Liver (tissue), 9 donors: ENCODE measurements around the gene EPHB2. TPM values are rescaled to one million over a fixed set of nuclear protein-coding genes. Genes with fewer than 3 reads are reported as not detected.

Experiments used
- DNase-seq: peaks from one replicate; pipeline ENCODE4 v3.0.0-alpha.2; 2017; ENCODE audit warnings: low spot score
- H3K27ac ChIP-seq, 2 donors: one replicate each; pipeline ENCODE4 v1.7.0; 2013; ENCODE audit warnings: inconsistent platforms in 2 of 2, low read length in 2 of 2, control low read depth in 1 of 2, low read depth in 1 of 2, mild to moderate bottlenecking in 1 of 2
- H3K27me3 ChIP-seq, 4 donors: one replicate each; pipeline versions ENCODE4 v1.6.1 to v1.7.0; 2013; ENCODE audit warnings: low read length in 3 of 4, inconsistent platforms in 1 of 4, mild to moderate bottlenecking in 1 of 4, moderate library complexity in 1 of 4; ENCODE audit not compliant: control insufficient read depth in 4 of 4, insufficient read depth in 4 of 4
- H3K36me3 ChIP-seq, 4 donors: one replicate each; pipeline versions ENCODE4 v1.6.1 to v1.7.0; 2013; ENCODE audit warnings: low read length in 3 of 4, mild to moderate bottlenecking in 3 of 4, low read depth in 1 of 4, moderate library complexity in 1 of 4; ENCODE audit not compliant: control insufficient read depth in 4 of 4, insufficient read depth in 3 of 4
- H3K4me1 ChIP-seq, 4 donors: one replicate each; pipeline versions ENCODE4 v1.6.1 to v1.7.0; 2013; ENCODE audit warnings: low read length in 3 of 4, mild to moderate bottlenecking in 3 of 4, moderate library complexity in 1 of 4; ENCODE audit not compliant: control insufficient read depth in 4 of 4, insufficient read depth in 4 of 4
- H3K4me3 ChIP-seq, 3 donors: one replicate each; pipeline versions ENCODE4 v1.6.1 to v1.7.0; 2013; ENCODE audit warnings: low read length in 3 of 3, control low read depth in 1 of 3, low read depth in 1 of 3, mild to moderate bottlenecking in 1 of 3
- H3K9ac ChIP-seq, 2 donors: one replicate each; pipeline ENCODE4 v1.7.0; 2013; ENCODE audit warnings: low read length in 2 of 2, mild to moderate bottlenecking in 2 of 2, moderate library complexity in 2 of 2, control low read depth in 1 of 2, low read depth in 1 of 2
- H3K9me3 ChIP-seq, 4 donors: one replicate each; pipeline versions ENCODE4 v1.6.1 to v1.7.0; 2013; ENCODE audit warnings: low read length in 3 of 4; ENCODE audit not compliant: control insufficient read depth in 4 of 4
- FOXA1 ChIP-seq: IDR thresholded peaks from 2 replicates; pipeline ENCODE4 v1.6.1; 2016; ENCODE audit warnings: antibody characterized with exemption
- FOXA2 ChIP-seq: IDR thresholded peaks from 2 replicates; pipeline ENCODE4 v1.6.1; 2016; ENCODE audit warnings: antibody characterized with exemption
- GABPA ChIP-seq, 2 donors: IDR thresholded peaks in 1 of 2; conservative IDR thresholded peaks in 1 of 2; 2 replicates each; pipeline ENCODE4 v1.6.1; 2016; ENCODE audit warnings: antibody characterized with exemption in 2 of 2, mild to moderate bottlenecking in 1 of 2, moderate library complexity in 1 of 2
- HNF4A ChIP-seq, 2 donors: conservative IDR thresholded peaks; 2 replicates each; pipeline ENCODE4 v1.6.1; 2016; ENCODE audit warnings: antibody characterized with exemption in 2 of 2, mild to moderate bottlenecking in 2 of 2
- JUND ChIP-seq, 2 donors: IDR thresholded peaks; 2 replicates each; pipeline ENCODE4 v1.6.1; 2016; ENCODE audit warnings: antibody characterized with exemption in 2 of 2
- NR2F2 ChIP-seq: IDR thresholded peaks from 2 replicates; pipeline ENCODE4 v1.6.1; 2016; ENCODE audit warnings: antibody characterized with exemption
- REST ChIP-seq: IDR thresholded peaks from 2 replicates; pipeline ENCODE4 v1.6.1; 2016; ENCODE audit warnings: antibody characterized with exemption, mild to moderate bottlenecking
- SP1 ChIP-seq: IDR thresholded peaks from 2 replicates; pipeline ENCODE4 v1.6.1; 2018; ENCODE audit warnings: antibody characterized with exemption, mild to moderate bottlenecking
- TAF1 ChIP-seq: conservative IDR thresholded peaks from 2 replicates; pipeline ENCODE4 v1.6.1; 2016; ENCODE audit warnings: antibody characterized with exemption, mild to moderate bottlenecking
- WGBS: extraction: QIAGEN DNeasy Blood & Tissue Kit; methylation state at CpG from one replicate; pipeline ENCODE4 v1.1.7; 2013; 5-methylcytosine and 5-hydroxymethylcytosine counted together
- polyA plus RNA-seq, 2 donors: library from polyadenylated mRNA; stranded (reverse) in 1 of 2; unstranded in 1 of 2; fragments of 200-250 nt in 1 of 2; fragments of >200 nt in 1 of 2; fragmentation: Nextera tagmentation in 1 of 2; extraction: Ambion mirVana in 1 of 2; gene quantifications; one replicate each; pipeline versions ENCODE4 v1.2.1 to v1.2.3, GENCODE V29; 2013 to 2015
- total RNA-seq, 2 donors: library from RNA; depleted of rRNA; stranded (reverse); fragments of >200 nt; gene quantifications; one replicate each; pipeline ENCODE4 v1.2.3, GENCODE V29; 2014
- donor health status: healthy.
- donor health status: healthy.
- donor health status: healthy.
- donor health status: healthy.
- donor health status: healthy.

The EPHB2 gene
- total and polyA plus RNA-seq, 4 donors = 0.07 to 1.0 (median 0.38) TPM

DNA sequence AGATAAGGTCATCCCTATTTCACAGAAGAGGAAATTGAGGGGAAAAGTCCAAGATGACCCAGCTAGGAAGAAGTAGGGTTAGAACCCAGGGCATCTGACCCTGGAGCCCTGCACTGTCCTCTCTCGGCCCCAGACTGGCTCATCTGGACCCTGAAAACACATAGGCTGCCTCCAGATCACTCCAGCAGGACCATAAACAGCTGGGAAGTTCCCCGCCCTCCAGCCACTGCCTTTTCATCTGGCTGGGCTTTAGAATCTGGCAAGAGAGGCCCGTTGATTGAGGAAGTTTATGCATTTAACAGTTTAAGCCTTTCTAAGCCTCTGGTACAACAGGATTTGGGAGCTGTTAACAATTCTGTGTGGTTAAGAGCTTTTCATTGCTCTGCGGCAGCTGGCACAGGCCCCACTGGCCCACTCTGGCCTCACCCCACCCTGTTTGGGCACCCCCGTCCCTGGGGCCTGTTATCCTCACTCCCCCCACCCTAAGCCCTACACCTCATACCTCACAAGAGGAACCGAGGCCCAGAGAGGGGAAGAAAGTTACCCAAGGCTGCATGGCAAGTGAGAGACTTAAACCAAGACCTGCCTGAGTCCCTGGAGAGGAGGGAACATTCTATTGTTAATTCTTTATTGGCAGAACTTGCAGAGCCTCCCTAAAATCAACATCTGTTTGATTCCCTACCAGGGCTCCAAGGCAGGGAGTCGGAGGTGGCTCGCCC is 84.2 kb downstream of the EPHB2 start:
- no peak overlapping the region for H3K4me3 ChIP-seq
- no peak overlapping the region for H3K27ac ChIP-seq
- no peaks in the 10 kb centered on the region for H3K9me3 ChIP-seq
- TF ChIP-seq NR2F2 (peak; percentile 36), HNF4A (conservative IDR thresholded peaks at IDR 0.05) (no peak)
- H3K36me3 ChIP-seq = no peaks in the 10 kb centered on the region
- no peaks in the 10 kb centered on the region for H3K27me3 ChIP-seq
- DNase-seq = no peak
- 67% methylated on average over 8 of the region's 8 CpGs for WGBS
- no peak overlapping the region for H3K9ac ChIP-seq
- H3K4me1 ChIP-seq = peaks cover 0 to 4% (median 0%) of the 10 kb centered on the region in 4 donors

DNA sequence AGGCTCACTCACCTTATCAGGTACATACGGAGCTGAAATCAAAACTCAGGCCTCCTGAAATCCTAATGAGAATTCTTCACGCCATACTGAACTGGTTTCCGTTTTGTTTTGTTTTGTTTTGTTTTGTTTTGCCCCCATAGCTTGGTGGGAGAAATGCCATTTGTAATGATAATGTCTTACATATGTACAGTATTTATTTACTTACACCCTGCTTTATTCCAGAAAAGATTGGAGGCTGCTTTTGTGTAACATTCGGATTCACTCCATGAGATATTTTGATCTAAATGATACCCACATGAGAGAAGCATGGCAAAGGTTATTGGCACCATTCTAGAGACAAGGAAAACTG is 84.7 kb downstream of the EPHB2 start:
- H3K27me3 ChIP-seq = no peaks in the 10 kb centered on the region
- H3K4me3 ChIP-seq = no peak overlapping the region
- no peak overlapping the region for H3K9ac ChIP-seq
- H3K36me3 ChIP-seq = no peaks in the 10 kb centered on the region
- DNase-seq = no peak
- H3K9me3 ChIP-seq = no peaks in the 10 kb centered on the region
- 83% methylated on average over 4 of the region's 4 CpGs for WGBS
- TF ChIP-seq TAF1 (no peak), SP1 (no peak), JUND (IDR thresholded peaks at IDR 0.05) (no peak)
- H3K4me1 ChIP-seq = peaks cover 0 to 4% (median 0%) of the 10 kb centered on the region in 4 donors
- no peak overlapping the region for H3K27ac ChIP-seq

- Histone ChIP-seq H3K36me3 (no peaks in the 10 kb centered on the region), H3K4me1 (peaks cover 0 to 4% (median 0%) of the 10 kb centered on the region in 4 donors), H3K4me3 (no peak overlapping the region), H3K27me3 (no peaks in the 10 kb centered on the region), H3K9ac (no peak overlapping the region), H3K9me3 (no peaks in the 10 kb centered on the region), H3K27ac (no peak overlapping the region)
- DNase-seq = no peak
- 85% methylated on average over 4 of the region's 4 CpGs for WGBS
- TF ChIP-seq NR2F2 (peak; percentile 94), JUND (IDR thresholded peaks at IDR 0.05) (no peak), SP1 (peak; percentile 19)
Measured at GRCh38 chr1:22796642-22797041, 86.0 kb downstream of the EPHB2 start.

- H3K9ac ChIP-seq = no peak overlapping the region
- TF ChIP-seq GABPA (IDR thresholded peaks at IDR 0.05 in 1 of 2, conservative IDR thresholded peaks at IDR 0.05 in 1 of 2) = no peak
- no peak for TF ChIP-seq FOXA1
- TF ChIP-seq REST = no peak
- TF ChIP-seq FOXA2 = no peak
- no peak for TF ChIP-seq HNF4A (conservative IDR thresholded peaks at IDR 0.05)
- no peak for TF ChIP-seq TAF1
- no peak for TF ChIP-seq SP1
- H3K27ac ChIP-seq = no peak overlapping the region
- H3K9me3 ChIP-seq = no peaks in the 10 kb centered on the region
- DNase-seq = no peak
- H3K36me3 ChIP-seq = no peaks in the 10 kb centered on the region
- WGBS = 83% methylated on average over 3 of the region's 3 CpGs
- H3K4me1 ChIP-seq = peaks cover 0 to 4% (median 0%) of the 10 kb centered on the region in 4 donors
- no peaks in the 10 kb centered on the region for H3K27me3 ChIP-seq
- no peak overlapping the region for H3K4me3 ChIP-seq
Measured at GRCh38 chr1:22798083-22798482, 87.4 kb downstream of the EPHB2 start.
